Liver (tissue), 9 donors: Measurements from ENCODE around the gene MYO1B. TPM values are rescaled to one million over a fixed set of nuclear protein-coding genes. Genes with fewer than 3 reads are reported as not detected.
A peak's percentile ranks its signal among the peaks of the same experiment; 100 is the strongest.

Experiments used
- DNase-seq: peaks from one replicate; pipeline ENCODE4 v3.0.0-alpha.2; 2017; ENCODE audit warnings: low spot score
- H3K27ac ChIP-seq, 2 donors: one replicate each; pipeline ENCODE4 v1.7.0; 2013; ENCODE audit warnings: inconsistent platforms in 2 of 2, low read length in 2 of 2, control low read depth in 1 of 2, low read depth in 1 of 2, mild to moderate bottlenecking in 1 of 2
- H3K27me3 ChIP-seq, 4 donors: one replicate each; pipeline versions ENCODE4 v1.6.1 to v1.7.0; 2013; ENCODE audit warnings: low read length in 3 of 4, inconsistent platforms in 1 of 4, mild to moderate bottlenecking in 1 of 4, moderate library complexity in 1 of 4; ENCODE audit not compliant: control insufficient read depth in 4 of 4, insufficient read depth in 4 of 4
- H3K36me3 ChIP-seq, 4 donors: one replicate each; pipeline versions ENCODE4 v1.6.1 to v1.7.0; 2013; ENCODE audit warnings: low read length in 3 of 4, mild to moderate bottlenecking in 3 of 4, low read depth in 1 of 4, moderate library complexity in 1 of 4; ENCODE audit not compliant: control insufficient read depth in 4 of 4, insufficient read depth in 3 of 4
- H3K4me1 ChIP-seq, 4 donors: one replicate each; pipeline versions ENCODE4 v1.6.1 to v1.7.0; 2013; ENCODE audit warnings: low read length in 3 of 4, mild to moderate bottlenecking in 3 of 4, moderate library complexity in 1 of 4; ENCODE audit not compliant: control insufficient read depth in 4 of 4, insufficient read depth in 4 of 4
- H3K4me3 ChIP-seq, 3 donors: one replicate each; pipeline versions ENCODE4 v1.6.1 to v1.7.0; 2013; ENCODE audit warnings: low read length in 3 of 3, control low read depth in 1 of 3, low read depth in 1 of 3, mild to moderate bottlenecking in 1 of 3
- H3K9ac ChIP-seq, 2 donors: one replicate each; pipeline ENCODE4 v1.7.0; 2013; ENCODE audit warnings: low read length in 2 of 2, mild to moderate bottlenecking in 2 of 2, moderate library complexity in 2 of 2, control low read depth in 1 of 2, low read depth in 1 of 2
- H3K9me3 ChIP-seq, 4 donors: one replicate each; pipeline versions ENCODE4 v1.6.1 to v1.7.0; 2013; ENCODE audit warnings: low read length in 3 of 4; ENCODE audit not compliant: control insufficient read depth in 4 of 4
- EGR1 ChIP-seq, 2 donors: IDR thresholded peaks; 2 replicates each; pipeline ENCODE4 v1.6.1; 2016 to 2018; ENCODE audit warnings: antibody characterized with exemption in 2 of 2, low read depth in 2 of 2
- FOXA1 ChIP-seq: IDR thresholded peaks from 2 replicates; pipeline ENCODE4 v1.6.1; 2016; ENCODE audit warnings: antibody characterized with exemption
- GABPA ChIP-seq, 2 donors: IDR thresholded peaks in 1 of 2; conservative IDR thresholded peaks in 1 of 2; 2 replicates each; pipeline ENCODE4 v1.6.1; 2016; ENCODE audit warnings: antibody characterized with exemption in 2 of 2, mild to moderate bottlenecking in 1 of 2, moderate library complexity in 1 of 2
- HNF4A ChIP-seq, 2 donors: conservative IDR thresholded peaks; 2 replicates each; pipeline ENCODE4 v1.6.1; 2016; ENCODE audit warnings: antibody characterized with exemption in 2 of 2, mild to moderate bottlenecking in 2 of 2
- HNF4G ChIP-seq: IDR thresholded peaks from 2 replicates; pipeline ENCODE4 v1.6.1; 2016; ENCODE audit warnings: antibody characterized with exemption
- JUND ChIP-seq, 2 donors: IDR thresholded peaks; 2 replicates each; pipeline ENCODE4 v1.6.1; 2016; ENCODE audit warnings: antibody characterized with exemption in 2 of 2
- NR2F2 ChIP-seq: IDR thresholded peaks from 2 replicates; pipeline ENCODE4 v1.6.1; 2016; ENCODE audit warnings: antibody characterized with exemption
- RAD21 ChIP-seq, 2 donors: IDR thresholded peaks; 2 replicates each; pipeline ENCODE4 v1.6.1; 2016; ENCODE audit warnings: antibody characterized with exemption in 2 of 2, mild to moderate bottlenecking in 2 of 2
- RXRA ChIP-seq, 2 donors: IDR thresholded peaks; 2 replicates each; pipeline ENCODE4 v1.6.1; 2017 to 2018; ENCODE audit warnings: antibody characterized with exemption in 2 of 2, mild to moderate bottlenecking in 1 of 2
- TAF1 ChIP-seq: conservative IDR thresholded peaks from 2 replicates; pipeline ENCODE4 v1.6.1; 2016; ENCODE audit warnings: antibody characterized with exemption, mild to moderate bottlenecking
- WGBS: extraction: QIAGEN DNeasy Blood & Tissue Kit; methylation state at CpG from one replicate; pipeline ENCODE4 v1.1.7; 2013; 5-methylcytosine and 5-hydroxymethylcytosine counted together
- polyA plus RNA-seq, 2 donors: library from polyadenylated mRNA; stranded (reverse) in 1 of 2; unstranded in 1 of 2; fragments of 200-250 nt in 1 of 2; fragments of >200 nt in 1 of 2; fragmentation: Nextera tagmentation in 1 of 2; extraction: Ambion mirVana in 1 of 2; gene quantifications; one replicate each; pipeline versions ENCODE4 v1.2.1 to v1.2.3, GENCODE V29; 2013 to 2015
- total RNA-seq, 2 donors: library from RNA; depleted of rRNA; stranded (reverse); fragments of >200 nt; gene quantifications; one replicate each; pipeline ENCODE4 v1.2.3, GENCODE V29; 2014
- TF ChIP-seq, protein P1 (sequence below): fragments of 150-350 bp; IDR thresholded peaks from 2 replicates; pipeline ENCODE4 v1.5.1; 2017; ENCODE audit warnings: improper control_type of control experiment, low read depth, low read length; ENCODE audit not compliant: missing input control
- TF ChIP-seq, protein P2 (sequence below): IDR thresholded peaks from 2 replicates; pipeline ENCODE4 v1.6.1; 2016; ENCODE audit warnings: antibody characterized with exemption
- donor health status: healthy.
- donor health status: healthy.
- donor health status: healthy.
- donor health status: healthy.
- donor health status: healthy.

MYO1B gene
- total and polyA plus RNA-seq, 4 donors: 66.5 to 434 (median 117) TPM

DNA sequence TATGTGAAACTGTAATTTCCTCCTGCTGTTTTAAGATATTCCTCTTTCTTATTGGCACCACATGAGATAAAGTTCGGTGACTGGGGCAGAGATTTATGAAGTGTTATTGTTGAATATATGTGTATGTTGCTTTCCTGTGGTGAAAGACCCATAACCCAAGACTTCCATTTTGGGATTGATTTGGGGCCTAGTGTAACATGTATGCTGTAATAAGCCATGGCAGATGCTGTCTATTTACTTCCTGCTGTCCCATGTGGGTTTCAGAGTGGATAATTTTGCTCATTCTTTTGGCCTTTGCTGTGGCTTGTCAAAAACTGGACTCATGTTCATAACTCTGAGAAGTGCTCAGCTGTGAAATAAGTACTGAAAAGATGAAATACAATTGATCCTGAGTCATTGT, 10.8 kb upstream of the MYO1B start (continued):
- TF ChIP-seq GABPA (IDR thresholded peaks at IDR 0.05 in 1 of 2, conservative IDR thresholded peaks at IDR 0.05 in 1 of 2): no peak

DNA sequence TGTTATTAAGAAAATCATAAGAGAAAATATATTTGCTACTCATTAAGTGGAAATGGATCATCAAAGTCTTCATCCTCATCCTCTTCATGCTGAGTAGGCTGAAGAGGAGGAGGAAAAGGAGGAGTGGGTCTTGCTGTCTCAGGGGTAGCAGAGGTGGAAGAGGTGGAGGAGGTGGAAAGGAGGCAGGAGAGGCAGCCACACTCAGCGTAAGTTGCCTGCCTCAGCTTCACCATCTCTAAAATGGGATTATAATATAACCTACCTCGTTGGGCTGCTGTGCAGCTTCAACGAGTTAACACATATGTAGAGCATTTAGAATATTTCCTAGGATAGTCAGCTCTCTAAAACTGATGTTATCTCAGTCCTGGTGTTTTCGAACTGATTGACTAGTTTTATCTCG, 4.3 kb upstream of the MYO1B start:
- WGBS: 94% methylated on average over 5 of the region's 5 CpGs
- Histone ChIP-seq H3K27ac (no peak overlapping the region), H3K4me1 (peaks cover 0 to 11% (median 0%) of the 10 kb centered on the region in 4 donors), H3K27me3 (no peaks in the 10 kb centered on the region), H3K9ac (no peak overlapping the region), H3K4me3 (no peak overlapping the region), H3K9me3 (peaks cover 0 to 2% (median 0%) of the 10 kb centered on the region in 4 donors), H3K36me3 (no peaks in the 10 kb centered on the region)
- TF ChIP-seq, protein P1, sequence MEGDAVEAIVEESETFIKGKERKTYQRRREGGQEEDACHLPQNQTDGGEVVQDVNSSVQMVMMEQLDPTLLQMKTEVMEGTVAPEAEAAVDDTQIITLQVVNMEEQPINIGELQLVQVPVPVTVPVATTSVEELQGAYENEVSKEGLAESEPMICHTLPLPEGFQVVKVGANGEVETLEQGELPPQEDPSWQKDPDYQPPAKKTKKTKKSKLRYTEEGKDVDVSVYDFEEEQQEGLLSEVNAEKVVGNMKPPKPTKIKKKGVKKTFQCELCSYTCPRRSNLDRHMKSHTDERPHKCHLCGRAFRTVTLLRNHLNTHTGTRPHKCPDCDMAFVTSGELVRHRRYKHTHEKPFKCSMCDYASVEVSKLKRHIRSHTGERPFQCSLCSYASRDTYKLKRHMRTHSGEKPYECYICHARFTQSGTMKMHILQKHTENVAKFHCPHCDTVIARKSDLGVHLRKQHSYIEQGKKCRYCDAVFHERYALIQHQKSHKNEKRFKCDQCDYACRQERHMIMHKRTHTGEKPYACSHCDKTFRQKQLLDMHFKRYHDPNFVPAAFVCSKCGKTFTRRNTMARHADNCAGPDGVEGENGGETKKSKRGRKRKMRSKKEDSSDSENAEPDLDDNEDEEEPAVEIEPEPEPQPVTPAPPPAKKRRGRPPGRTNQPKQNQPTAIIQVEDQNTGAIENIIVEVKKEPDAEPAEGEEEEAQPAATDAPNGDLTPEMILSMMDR: no peak
- TF ChIP-seq JUND (IDR thresholded peaks at IDR 0.05) (no peak), FOXA1 (no peak), NR2F2 (no peak), GABPA (IDR thresholded peaks at IDR 0.05 in 1 of 2, conservative IDR thresholded peaks at IDR 0.05 in 1 of 2) (no peak), EGR1 (IDR thresholded peaks at IDR 0.05; ENCODE audit: low read depth in 2 of 2) (no peak), HNF4G (no peak)
- no peak for DNase-seq

DNA sequence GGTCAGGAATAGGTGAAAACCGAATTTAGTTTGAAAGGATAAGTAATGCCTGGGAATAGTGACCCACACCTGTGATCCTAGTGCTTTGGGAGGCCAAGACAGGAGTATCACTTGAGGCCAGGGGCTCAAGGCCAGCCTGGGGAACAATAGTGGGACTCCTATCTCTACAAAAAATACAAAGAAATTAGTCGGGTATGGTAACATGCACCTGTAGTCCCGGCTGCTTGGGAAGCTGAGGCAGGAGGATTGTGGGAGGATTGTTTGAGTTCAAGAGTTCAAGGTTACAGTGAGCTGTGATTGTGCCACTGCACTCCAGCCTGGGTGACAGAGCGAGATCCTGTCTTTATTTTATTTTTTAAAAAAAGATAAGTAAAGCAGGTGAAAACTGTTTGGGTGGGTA, 3.8 kb upstream of the MYO1B start:
- Histone ChIP-seq H3K27ac (no peak overlapping the region), H3K4me3 (no peak overlapping the region), H3K9me3 (peaks cover 0 to 2% (median 0%) of the 10 kb centered on the region in 4 donors), H3K4me1 (peaks cover 0 to 11% (median 0%) of the 10 kb centered on the region in 4 donors), H3K36me3 (no peaks in the 10 kb centered on the region), H3K9ac (no peak overlapping the region), H3K27me3 (no peaks in the 10 kb centered on the region)
- no peak for DNase-seq
- TF ChIP-seq RAD21 (IDR thresholded peaks at IDR 0.05): peak in 1 of 2 donors; percentile 6
- TF ChIP-seq, protein P2, sequence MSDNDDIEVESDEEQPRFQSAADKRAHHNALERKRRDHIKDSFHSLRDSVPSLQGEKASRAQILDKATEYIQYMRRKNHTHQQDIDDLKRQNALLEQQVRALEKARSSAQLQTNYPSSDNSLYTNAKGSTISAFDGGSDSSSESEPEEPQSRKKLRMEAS: no peak
- peak; percentile 38 to 43 for TF ChIP-seq HNF4A (conservative IDR thresholded peaks at IDR 0.05)
- TF ChIP-seq, protein P1: no peak
- peak; percentile 37 to 49 for TF ChIP-seq RXRA (IDR thresholded peaks at IDR 0.05)
- no peak for TF ChIP-seq TAF1
- WGBS: 55% methylated on average over 4 of the region's 4 CpGs

DNA sequence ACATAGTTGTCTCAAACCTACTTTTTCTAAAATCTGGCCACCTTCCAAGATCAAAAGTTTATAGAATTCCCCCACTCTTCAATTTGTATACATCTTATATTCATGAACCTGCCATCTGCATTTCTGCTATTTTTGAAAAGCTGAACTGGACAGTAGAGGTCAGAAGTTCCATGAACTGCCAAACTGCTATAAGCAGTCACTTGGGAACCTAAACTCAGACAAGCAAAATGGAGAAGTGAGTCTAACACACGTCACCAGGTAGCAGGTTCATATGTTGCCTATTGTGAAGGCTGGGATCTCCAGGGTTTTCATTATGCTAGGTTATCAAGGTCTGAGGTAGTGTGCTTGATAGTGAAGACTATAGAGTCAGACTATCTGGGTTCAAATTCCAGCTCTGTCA, 2.0 kb upstream of the MYO1B start:
- H3K27me3 ChIP-seq: no peaks in the 10 kb centered on the region
- no peak overlapping the region for H3K4me3 ChIP-seq
- H3K36me3 ChIP-seq: no peaks in the 10 kb centered on the region
- H3K4me1 ChIP-seq: peaks cover 3 to 25% (median 11%) of the 10 kb centered on the region in 4 donors
- no peak for TF ChIP-seq TAF1
- peak in 1 of 2 donors; percentile 9 for TF ChIP-seq RAD21 (IDR thresholded peaks at IDR 0.05)
- peaks cover 0 to 2% (median 0%) of the 10 kb centered on the region in 4 donors for H3K9me3 ChIP-seq
- WGBS: 94% methylated on average over 1 of the region's 1 CpG
- H3K9ac ChIP-seq: no peak overlapping the region
- DNase-seq: no peak
- no peak overlapping the region for H3K27ac ChIP-seq
